Naive B cell (primary cell): ENCODE measurements around the gene ADAMTS17. TPM values are rescaled to one million over a fixed set of nuclear protein-coding genes. Genes with fewer than 3 reads are reported as not detected.

Experiments used
- ATAC-seq, 2 donors: fragments of 150-1000 bp; cut with Tn5 transposase; 2 replicates each; pipeline ENCODE4 v1.10.0; 2021; ENCODE audit warnings: low read depth in 2 of 2, mild to moderate bottlenecking in 2 of 2, moderate library complexity in 2 of 2
- DNase-seq: peaks from one replicate; pipeline ENCODE4 v3.0.0; 2022
- H3K27ac Mint-ChIP-seq, 6 donors: one replicate each; pipeline ENCODE4 v1.8.0; 2020 to 2022; ENCODE audit warnings: mild to moderate bottlenecking in 6 of 6, mixed read lengths in 6 of 6, moderate library complexity in 5 of 6, inconsistent platforms in 2 of 6
- H3K27me3 Mint-ChIP-seq, 3 donors: one replicate each; pipeline ENCODE4 v1.8.0; 2021 to 2022; ENCODE audit warnings: mixed read lengths in 3 of 3, mild to moderate bottlenecking in 1 of 3
- H3K36me3 Mint-ChIP-seq, 2 donors: one replicate each; pipeline ENCODE4 v1.8.0; 2020 to 2022; ENCODE audit warnings: mixed read lengths in 2 of 2, inconsistent platforms in 1 of 2, mild to moderate bottlenecking in 1 of 2
- H3K4me1 Mint-ChIP-seq, 3 donors: one replicate each; pipeline ENCODE4 v1.8.0; 2020 to 2022; ENCODE audit warnings: mixed read lengths in 3 of 3, inconsistent platforms in 1 of 3, mild to moderate bottlenecking in 1 of 3, moderate library complexity in 1 of 3
- H3K4me3 Mint-ChIP-seq, 8 donors: one replicate each; pipeline ENCODE4 v1.8.0; 2020 to 2022; ENCODE audit warnings: mild to moderate bottlenecking in 8 of 8, mixed read lengths in 8 of 8, moderate library complexity in 8 of 8, inconsistent platforms in 2 of 8
- H3K9me3 Mint-ChIP-seq, 7 donors: one replicate each; pipeline ENCODE4 v1.8.0; 2020 to 2022; ENCODE audit warnings: mixed read lengths in 7 of 7, mild to moderate bottlenecking in 5 of 7, inconsistent platforms in 2 of 7, moderate library complexity in 1 of 7
- polyA plus RNA-seq, 6 donors: library from polyadenylated mRNA; unstranded; fragments of 300-500 nt; fragmentation: Illumina TruSeq; gene quantifications; one replicate each; pipeline ENCODE4 v1.2.3, GENCODE V29; 2021; ENCODE audit warnings: low read depth in 6 of 6

The ADAMTS17 gene
- polyA plus RNA-seq, 6 donors from 2014 or later: not detected

- Mint-ChIP-seq H3K27ac (no peak overlapping the region), H3K4me3 (no peak overlapping the region), H3K27me3 (no peaks in the 10 kb centered on the region), H3K36me3 (no peaks in the 10 kb centered on the region), H3K9me3 (peaks cover under 1 to 14% (median 6%) of the 10 kb centered on the region in 7 donors), H3K4me1 (no peaks in the 10 kb centered on the region)
- no peak for DNase-seq
- ATAC-seq: no peak
Observed at GRCh38 chr15:100154338-100154737, 187.4 kb downstream of the ADAMTS17 start.

- no peaks in the 10 kb centered on the region for H3K27me3 Mint-ChIP-seq
- H3K36me3 Mint-ChIP-seq: peaks cover 0 to 8% of the 10 kb centered on the region in 2 donors
- no peak for DNase-seq
- no peak for ATAC-seq
- H3K27ac Mint-ChIP-seq: no peak overlapping the region
- no peaks in the 10 kb centered on the region for H3K4me1 Mint-ChIP-seq
- peaks cover 16 to 32% (median 21%) of the 10 kb centered on the region in 7 donors for H3K9me3 Mint-ChIP-seq
- no peak overlapping the region for H3K4me3 Mint-ChIP-seq
Observed at GRCh38 chr15:100152463-100152862, 189.3 kb downstream of the ADAMTS17 start.

GRCh38 chr15:100150906-100151305, 190.9 kb downstream of the ADAMTS17 start:
- Mint-ChIP-seq H3K36me3 (peaks cover 0 to 15% of the 10 kb centered on the region in 2 donors), H3K27me3 (no peaks in the 10 kb centered on the region), H3K27ac (no peak overlapping the region), H3K9me3 (peaks cover 20 to 45% (median 26%) of the 10 kb centered on the region in 7 donors), H3K4me3 (no peak overlapping the region), H3K4me1 (no peaks in the 10 kb centered on the region)
- ATAC-seq: no peak
- no peak for DNase-seq

DNA sequence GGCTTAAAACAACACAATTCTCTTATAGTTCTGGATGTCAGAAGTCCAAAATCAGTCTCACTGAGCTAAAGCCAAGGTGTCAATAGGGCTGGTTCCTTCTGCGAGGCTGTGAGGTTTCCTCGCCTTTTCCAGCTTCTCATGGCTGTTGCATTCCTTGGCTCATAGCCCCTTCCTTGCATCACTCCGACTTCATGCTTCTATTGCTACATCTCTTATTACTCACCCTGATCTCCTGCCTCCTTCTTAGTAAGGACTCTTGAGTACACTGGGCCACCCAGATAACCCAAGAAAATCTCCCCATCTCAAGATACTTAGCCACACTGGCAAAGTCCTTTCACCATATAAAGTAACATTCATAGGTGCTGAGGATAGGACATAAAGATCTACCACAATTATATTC, 193.9 kb downstream of the ADAMTS17 start:
- H3K27ac Mint-ChIP-seq: peak overlapping the region in 1 of 6 donors; percentile 91
- no peak for ATAC-seq
- no peak overlapping the region for H3K4me3 Mint-ChIP-seq
- H3K4me1 Mint-ChIP-seq: no peaks in the 10 kb centered on the region
- DNase-seq: no peak
- no peaks in the 10 kb centered on the region for H3K27me3 Mint-ChIP-seq
- peaks cover 20 to 51% (median 28%) of the 10 kb centered on the region in 7 donors for H3K9me3 Mint-ChIP-seq
- H3K36me3 Mint-ChIP-seq: peaks cover 0 to 15% of the 10 kb centered on the region in 2 donors

DNA sequence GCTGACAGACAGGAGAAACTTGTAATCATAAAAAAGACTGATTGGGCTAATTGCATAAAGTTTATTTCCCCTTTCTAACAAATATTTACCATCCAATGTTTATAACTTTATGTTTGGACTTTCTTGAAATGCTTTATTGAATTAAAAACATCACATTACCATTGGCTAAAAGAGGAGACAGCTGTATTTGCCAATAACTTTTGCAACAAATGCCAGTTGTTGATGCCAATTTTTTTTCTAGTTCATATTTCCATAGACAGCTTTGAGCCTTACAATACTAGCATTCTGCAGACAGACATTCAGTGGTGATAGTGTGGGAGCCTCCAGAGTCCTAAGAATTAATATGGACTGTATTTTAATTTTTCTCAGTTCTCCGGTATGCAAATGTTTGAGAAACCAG, 198.4 kb downstream of the ADAMTS17 start:
- H3K27ac Mint-ChIP-seq: no peak overlapping the region

DNA sequence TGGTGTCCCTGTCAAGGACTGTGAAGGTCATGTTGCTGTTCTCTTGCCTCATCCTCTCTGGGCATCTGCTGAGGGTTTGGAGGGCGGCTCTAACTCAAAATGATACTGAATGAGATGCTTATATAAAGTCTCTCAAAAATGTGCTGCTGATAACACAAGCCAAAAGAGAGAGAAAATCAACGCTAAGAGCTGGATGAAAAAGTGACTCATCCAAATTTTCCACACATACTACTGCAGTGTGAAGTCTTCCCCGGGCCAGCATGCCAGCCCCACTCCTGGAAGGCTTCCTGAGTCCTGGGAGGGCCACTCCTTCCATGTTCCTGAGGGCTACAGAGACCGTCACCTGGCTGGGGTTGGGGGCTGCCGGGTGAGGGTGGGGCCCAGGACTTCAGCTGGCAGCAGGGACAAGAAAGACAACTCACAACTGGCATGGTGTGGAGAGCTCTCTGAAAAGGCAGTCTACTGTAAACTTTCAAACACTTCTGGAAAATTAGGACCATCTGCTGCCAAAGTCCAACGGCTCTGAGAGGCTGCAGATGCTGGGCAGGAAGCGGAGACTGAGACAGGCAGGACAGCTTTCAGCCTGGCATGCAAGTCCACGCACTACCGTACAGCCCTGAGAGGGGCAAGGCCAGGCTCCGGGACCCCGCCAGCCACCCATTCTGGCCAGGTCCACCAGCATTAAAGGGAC, 200.3 kb downstream of the ADAMTS17 start:
- Mint-ChIP-seq H3K9me3 (peaks cover 2 to 15% (median 9%) of the 10 kb centered on the region in 7 donors), H3K4me1 (no peaks in the 10 kb centered on the region), H3K36me3 (no peaks in the 10 kb centered on the region), H3K27me3 (peaks cover 12 to 18% (median 15%) of the 10 kb centered on the region in 3 donors), H3K27ac (no peak overlapping the region), H3K4me3 (no peak overlapping the region)
- ATAC-seq (no peak), DNase-seq (no peak)

More for the DNA sequence above, 198.4 kb downstream of the ADAMTS17 start:
- ATAC-seq (no peak), DNase-seq (no peak)
- Mint-ChIP-seq H3K4me1 (no peaks in the 10 kb centered on the region), H3K36me3 (peaks cover 0 to 15% of the 10 kb centered on the region in 2 donors), H3K27me3 (peaks cover 10 to 13% (median 11%) of the 10 kb centered on the region in 3 donors), H3K4me3 (no peak overlapping the region), H3K9me3 (peaks cover 9 to 29% (median 17%) of the 10 kb centered on the region in 7 donors)

GRCh38 chr15:100140527-100141308, 201.1 kb downstream of the ADAMTS17 start:
- Mint-ChIP-seq H3K4me3 (no peak overlapping the region), H3K27ac (no peak overlapping the region), H3K27me3 (peaks cover 12 to 18% (median 15%) of the 10 kb centered on the region in 3 donors), H3K36me3 (no peaks in the 10 kb centered on the region), H3K4me1 (no peaks in the 10 kb centered on the region), H3K9me3 (peaks cover 2 to 8% (median 4%) of the 10 kb centered on the region in 7 donors)
- DNase-seq (no peak), ATAC-seq (no peak)

DNA sequence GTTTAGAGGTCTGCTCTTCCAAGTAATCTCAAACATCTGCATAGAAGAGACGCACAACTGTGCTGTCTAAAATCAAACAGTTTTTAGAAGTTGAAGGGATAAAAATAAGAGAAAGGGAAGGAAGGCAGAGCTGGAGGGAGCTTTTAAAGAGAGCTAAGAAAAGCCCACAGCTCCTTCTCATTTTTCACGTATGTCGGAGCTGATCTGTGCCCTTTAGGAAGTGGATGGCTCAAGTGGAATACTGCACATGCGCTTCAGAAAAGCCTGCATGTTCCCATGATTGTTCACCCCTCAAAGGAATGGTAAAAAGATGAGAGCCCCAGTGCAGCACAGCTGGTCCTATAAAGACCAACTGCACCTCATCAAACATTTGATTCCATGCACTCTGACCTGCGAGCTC, 207.2 kb downstream of the ADAMTS17 start:
- DNase-seq (no peak), ATAC-seq (no peak)
- Mint-ChIP-seq H3K4me3 (no peak overlapping the region), H3K27me3 (peaks cover 12 to 14% (median 13%) of the 10 kb centered on the region in 3 donors), H3K36me3 (no peaks in the 10 kb centered on the region), H3K9me3 (peaks cover 4 to 14% (median 7%) of the 10 kb centered on the region in 7 donors), H3K4me1 (no peaks in the 10 kb centered on the region), H3K27ac (no peak overlapping the region)

DNA sequence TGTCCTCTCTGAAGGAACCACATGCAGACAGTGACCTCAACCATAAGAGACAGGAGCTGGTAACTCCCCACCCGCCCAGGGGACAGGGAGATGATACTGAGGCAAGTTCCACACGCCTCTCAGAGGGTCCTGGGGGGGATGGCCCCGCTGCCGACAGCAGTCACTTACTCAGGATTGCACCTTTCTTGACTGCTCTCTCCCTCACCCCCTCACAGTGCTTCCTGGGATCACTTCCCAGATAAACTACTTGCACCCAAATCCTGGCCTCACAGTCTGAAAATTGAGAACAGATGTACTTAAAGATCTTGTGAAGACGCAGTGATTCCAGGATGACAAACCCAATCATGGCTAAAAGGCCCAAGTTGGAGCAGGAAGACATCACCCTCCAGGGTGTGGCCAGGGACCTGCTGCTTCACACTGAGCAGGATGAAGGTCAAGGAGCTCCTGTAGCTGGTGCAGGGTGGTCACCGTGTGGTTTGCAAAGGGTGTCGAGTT, 207.6 kb downstream of the ADAMTS17 start:
- no peak overlapping the region for H3K27ac Mint-ChIP-seq

DNA sequence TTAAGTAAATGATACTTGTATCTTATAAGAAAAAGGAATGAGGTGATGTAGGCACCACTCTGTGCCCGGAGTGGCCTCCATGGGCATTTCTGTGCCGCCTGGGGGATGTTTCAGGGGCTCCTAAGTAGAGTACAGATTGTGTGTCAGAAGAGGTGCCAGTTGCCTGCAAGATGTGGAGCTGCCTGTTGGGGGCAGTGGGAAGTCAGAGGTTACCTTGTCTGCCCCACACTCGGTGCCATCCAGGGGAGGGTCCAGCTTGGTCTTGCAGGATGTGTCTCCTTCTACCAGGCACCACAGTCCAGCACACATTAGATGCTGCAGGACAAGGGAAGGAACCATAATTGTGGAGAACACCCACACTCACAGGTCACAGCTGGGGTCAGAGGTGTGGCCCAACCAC, 208.8 kb downstream of the ADAMTS17 start:
- no peak overlapping the region for H3K4me3 Mint-ChIP-seq
- H3K9me3 Mint-ChIP-seq: peaks cover 4 to 20% (median 7%) of the 10 kb centered on the region in 7 donors
- ATAC-seq (no peak), DNase-seq (no peak)
- H3K27me3 Mint-ChIP-seq: peaks cover 0 to 5% (median 5%) of the 10 kb centered on the region in 3 donors
- no peak overlapping the region for H3K27ac Mint-ChIP-seq
- no peaks in the 10 kb centered on the region for H3K4me1 Mint-ChIP-seq
- no peaks in the 10 kb centered on the region for H3K36me3 Mint-ChIP-seq

More for the DNA sequence above, 207.6 kb downstream of the ADAMTS17 start:
- H3K4me3 Mint-ChIP-seq: no peak overlapping the region
- peaks cover 4 to 15% (median 7%) of the 10 kb centered on the region in 7 donors for H3K9me3 Mint-ChIP-seq
- peaks cover 8 to 10% (median 8%) of the 10 kb centered on the region in 3 donors for H3K27me3 Mint-ChIP-seq
- H3K4me1 Mint-ChIP-seq: no peaks in the 10 kb centered on the region
- H3K36me3 Mint-ChIP-seq: no peaks in the 10 kb centered on the region
- DNase-seq (no peak), ATAC-seq (no peak)

GRCh38 chr15:100132309-100132708, 209.5 kb downstream of the ADAMTS17 start:
- H3K9me3 Mint-ChIP-seq: peaks cover 4 to 20% (median 6%) of the 10 kb centered on the region in 7 donors
- no peak overlapping the region for H3K27ac Mint-ChIP-seq
- no peaks in the 10 kb centered on the region for H3K4me1 Mint-ChIP-seq
- ATAC-seq (no peak), DNase-seq (no peak)
- no peak overlapping the region for H3K4me3 Mint-ChIP-seq
- H3K36me3 Mint-ChIP-seq: no peaks in the 10 kb centered on the region
- H3K27me3 Mint-ChIP-seq: peaks cover 0 to 5% (median 0%) of the 10 kb centered on the region in 3 donors

DNA sequence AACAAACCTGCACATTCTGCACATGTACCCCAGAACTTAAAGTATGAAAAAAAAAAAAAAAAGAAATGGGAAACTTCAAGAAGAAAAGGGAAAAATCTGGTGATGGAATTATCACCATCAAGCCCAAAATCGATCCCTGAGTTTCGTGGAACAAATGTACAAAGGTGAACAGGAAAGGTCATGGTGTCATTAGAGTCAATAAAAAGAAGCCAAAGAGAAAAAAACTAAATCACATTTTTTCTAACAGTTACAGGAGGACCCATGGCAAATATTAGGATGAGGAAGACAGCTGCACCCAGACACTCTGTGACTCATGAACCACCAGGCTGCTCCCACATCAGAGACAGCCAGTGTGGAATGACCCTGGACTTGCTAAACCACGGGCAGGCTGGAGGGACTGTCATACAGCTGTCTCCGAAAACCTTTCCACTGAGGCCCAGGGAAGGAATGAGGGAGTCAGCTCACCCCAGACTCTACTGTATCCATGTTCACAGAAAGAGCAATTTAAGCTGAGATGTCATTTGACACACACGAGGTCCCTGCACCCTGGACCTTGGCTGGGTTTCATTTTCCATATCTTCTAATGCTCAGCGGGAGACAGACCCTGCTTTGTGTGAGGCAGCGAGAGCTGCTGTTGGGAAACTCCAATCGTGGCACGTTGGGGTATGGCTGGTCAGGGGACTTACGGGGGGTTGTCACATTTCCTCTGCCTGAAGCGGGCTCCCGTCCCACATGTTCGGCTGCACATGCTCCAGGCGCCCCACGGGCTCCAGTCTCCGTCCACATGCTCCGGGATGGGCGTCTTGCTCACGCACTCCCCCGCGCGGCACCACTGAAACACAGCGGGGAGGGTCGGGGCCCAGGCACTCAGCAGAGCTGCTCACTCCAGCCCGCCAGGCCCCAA, 210.2 kb downstream of the ADAMTS17 start:
- Mint-ChIP-seq H3K9me3 (peaks cover 4 to 20% (median 4%) of the 10 kb centered on the region in 7 donors), H3K27ac (peak overlapping the region in 1 of 6 donors; percentile 38), H3K36me3 (no peaks in the 10 kb centered on the region), H3K27me3 (peaks cover 0 to 4% (median 0%) of the 10 kb centered on the region in 3 donors), H3K4me3 (peak overlapping the region in 2 of 8 donors; percentile 16 to 23), H3K4me1 (no peaks in the 10 kb centered on the region)
- ATAC-seq (no peak), DNase-seq (no peak)

GRCh38 chr15:100129677-100130076, 212.1 kb downstream of the ADAMTS17 start:
- Mint-ChIP-seq H3K4me3 (no peak overlapping the region), H3K27me3 (peaks cover 0 to 6% (median under 1%) of the 10 kb centered on the region in 3 donors), H3K4me1 (no peaks in the 10 kb centered on the region), H3K27ac (no peak overlapping the region), H3K36me3 (no peaks in the 10 kb centered on the region), H3K9me3 (peaks cover 1 to 10% (median 4%) of the 10 kb centered on the region in 7 donors)
- ATAC-seq: no peak
- DNase-seq: no peak
